Measurements from ENCODE around the gene GGCX. TPM values are rescaled to one million over a fixed set of nuclear protein-coding genes. Genes with fewer than 3 reads are reported as not detected.

Gene GGCX
- total RNA-seq, 1 experiment from 2014 or later: 28.9 TPM

Other genes starting within 250 kb of the GGCX start
- 32.5 and 36.5 TPM in 2 replicates for gene TGOLN2, start 233.5 kb downstream of the GGCX start, total RNA-seq (2014; rRNA removed; shearing (Covaris generic); ENCODE audit: low replicate concordance)
- 28.3 and 40.1 TPM in 2 replicates for gene RETSAT, start 207.0 kb downstream of the GGCX start, total RNA-seq (2014; rRNA removed; shearing (Covaris generic); ENCODE audit: low replicate concordance)
- 3.9 and 25.3 TPM in 2 replicates for gene ELMOD3, start 206.7 kb downstream of the GGCX start, total RNA-seq (2014; rRNA removed; shearing (Covaris generic); ENCODE audit: low replicate concordance)
- gene CAPG, start 151.1 kb downstream of the GGCX start, total RNA-seq (2014; rRNA removed; shearing (Covaris generic); ENCODE audit: low replicate concordance): 283 and 538 TPM in 2 replicates
- gene SH2D6, start 142.8 kb downstream of the GGCX start, total RNA-seq (2014; rRNA removed; shearing (Covaris generic); ENCODE audit: low replicate concordance): 0.76 and 1.2 TPM in 2 replicates
- gene MAT2A, start 22.3 kb downstream of the GGCX start, total RNA-seq (2014; rRNA removed; shearing (Covaris generic); ENCODE audit: low replicate concordance): 116 and 137 TPM in 2 replicates
- gene VAMP8, start 16.1 kb upstream of the GGCX start, total RNA-seq (2014; rRNA removed; shearing (Covaris generic); ENCODE audit: low replicate concordance): not detected in 2 replicates
- 8.3 and 76.7 TPM in 2 replicates for gene VAMP5, start 22.9 kb upstream of the GGCX start, total RNA-seq (2014; rRNA removed; shearing (Covaris generic); ENCODE audit: low replicate concordance)
- 167 and 209 TPM in 2 replicates for gene RNF181, start 34.3 kb upstream of the GGCX start, total RNA-seq (2014; rRNA removed; shearing (Covaris generic); ENCODE audit: low replicate concordance)
- gene TMEM150A, start 41.2 kb upstream of the GGCX start, total RNA-seq (2014; rRNA removed; shearing (Covaris generic); ENCODE audit: low replicate concordance): 3.9 and 6.8 TPM in 2 replicates
- 16.2 and 17.3 TPM in 2 replicates for gene C2orf68, start 50.6 kb upstream of the GGCX start, total RNA-seq (2014; rRNA removed; shearing (Covaris generic); ENCODE audit: low replicate concordance)
- gene USP39, start 54.7 kb upstream of the GGCX start, total RNA-seq (2014; rRNA removed; shearing (Covaris generic); ENCODE audit: low replicate concordance): 86.8 and 313 TPM in 2 replicates
- 0.16 TPM in 1 of 2 replicates, not detected in the other for gene SFTPB, start 106.7 kb upstream of the GGCX start, total RNA-seq (2014; rRNA removed; shearing (Covaris generic); ENCODE audit: low replicate concordance)
- gene GNLY, start 132.9 kb upstream of the GGCX start, total RNA-seq (2014; rRNA removed; shearing (Covaris generic); ENCODE audit: low replicate concordance): not detected in 2 replicates
- 43.5 and 59.1 TPM in 2 replicates for gene ATOH8, start 192.5 kb upstream of the GGCX start, total RNA-seq (2014; rRNA removed; shearing (Covaris generic); ENCODE audit: low replicate concordance)